ENCODE results near the gene CD160.
A peak's percentile ranks its signal among the peaks of the same experiment; 100 is the strongest.
"Not testable (repeated sequence)": the region's sequence is repeated elsewhere in the genome, so short reads cannot be mapped to it uniquely, and the experiment has no call there.

CD160 gene, protein sequence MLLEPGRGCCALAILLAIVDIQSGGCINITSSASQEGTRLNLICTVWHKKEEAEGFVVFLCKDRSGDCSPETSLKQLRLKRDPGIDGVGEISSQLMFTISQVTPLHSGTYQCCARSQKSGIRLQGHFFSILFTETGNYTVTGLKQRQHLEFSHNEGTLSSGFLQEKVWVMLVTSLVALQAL

DNA sequence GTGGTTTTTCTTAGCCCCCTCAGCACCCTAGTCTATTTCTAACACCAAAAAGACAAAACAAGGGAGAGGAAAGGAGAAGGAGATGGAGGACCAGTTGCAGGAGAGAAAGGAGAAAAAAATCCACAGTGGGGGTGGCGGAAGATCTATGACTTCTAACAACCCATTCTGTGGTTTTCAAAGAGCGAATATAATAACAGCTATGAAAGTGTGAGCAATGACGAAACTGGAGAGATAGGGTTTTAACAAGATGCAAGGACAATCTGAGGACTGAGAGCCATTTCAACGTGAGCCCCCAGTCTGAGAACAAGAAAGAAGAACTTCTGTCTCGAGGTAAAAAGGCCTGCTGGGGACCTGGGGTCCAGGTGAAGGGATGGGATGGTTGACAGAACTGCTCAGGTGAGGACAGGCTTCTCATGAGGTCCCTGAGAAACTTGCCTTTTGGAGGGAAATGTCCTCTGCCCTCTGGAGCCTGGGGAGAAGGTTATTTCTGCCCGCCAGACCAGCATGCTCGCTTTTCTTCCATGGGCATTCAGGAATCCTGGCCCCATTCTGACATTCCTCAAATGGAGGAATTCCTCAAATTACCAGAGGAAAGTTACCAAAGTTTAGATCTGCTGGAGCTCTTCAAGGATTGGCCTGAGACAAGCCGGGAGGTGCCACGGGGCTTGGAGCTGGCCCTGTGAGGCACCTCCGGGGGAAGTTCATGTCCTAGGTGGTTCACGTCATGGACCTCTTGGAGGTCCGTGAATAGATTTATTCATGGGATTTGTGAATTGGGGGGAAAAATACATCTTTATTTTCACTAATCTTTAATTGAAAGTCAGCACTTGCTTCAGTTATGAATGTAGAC lies at the start of gene CD160:
TSS of gene CD160 (plus strand) at position 270 of the 850 bp plus-strand sequence. CDS start 8,829 bp downstream, outside the sequence.
- peak in 1 of 2 donors; percentile 7 for DNase-seq

GRCh38 chr1:145670995-145671745 lies 48.1 kb upstream of the CD160 start:
- DNase-seq = not testable (repeated sequence)

DNA sequence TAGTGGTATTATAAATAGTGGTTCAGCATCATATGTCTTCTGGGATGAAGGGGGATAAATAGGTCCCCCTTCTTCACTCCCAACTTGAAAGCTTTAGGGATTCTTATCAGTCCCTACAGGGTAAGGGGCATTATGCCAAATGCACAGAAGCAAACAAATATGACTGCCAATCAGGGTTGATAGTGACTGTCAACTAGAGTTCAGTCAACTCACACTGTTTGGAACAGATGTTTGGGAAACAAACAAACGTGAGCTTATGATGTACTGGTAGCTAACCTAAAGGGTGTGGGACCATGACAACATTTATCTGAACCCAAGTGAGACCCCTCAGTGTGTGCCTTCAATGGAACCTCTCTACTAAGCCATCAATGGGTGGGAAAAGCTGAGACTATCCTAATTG lies 46.1 kb upstream of the CD160 start:
- DNase-seq = not testable (repeated sequence)

DNA sequence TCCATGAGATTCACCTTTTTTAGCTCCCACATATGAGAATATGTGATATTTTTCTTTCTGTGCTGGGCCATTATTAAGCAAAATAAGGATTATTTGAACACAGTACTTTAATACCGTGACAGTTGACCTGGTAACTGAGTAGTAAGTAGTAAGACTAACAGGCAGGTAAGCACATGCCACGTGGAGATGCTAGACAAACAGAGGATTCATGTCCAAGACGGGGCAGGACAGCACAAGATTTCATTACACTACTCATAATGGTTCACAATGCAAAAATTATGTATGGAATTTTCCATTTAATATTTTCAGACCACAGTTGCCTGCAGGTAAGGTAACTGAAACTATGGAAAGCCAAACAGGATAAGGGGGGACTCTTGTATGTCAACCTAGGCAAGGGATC lies 34.4 kb upstream of the CD160 start:
- not testable (repeated sequence) for DNase-seq

DNA sequence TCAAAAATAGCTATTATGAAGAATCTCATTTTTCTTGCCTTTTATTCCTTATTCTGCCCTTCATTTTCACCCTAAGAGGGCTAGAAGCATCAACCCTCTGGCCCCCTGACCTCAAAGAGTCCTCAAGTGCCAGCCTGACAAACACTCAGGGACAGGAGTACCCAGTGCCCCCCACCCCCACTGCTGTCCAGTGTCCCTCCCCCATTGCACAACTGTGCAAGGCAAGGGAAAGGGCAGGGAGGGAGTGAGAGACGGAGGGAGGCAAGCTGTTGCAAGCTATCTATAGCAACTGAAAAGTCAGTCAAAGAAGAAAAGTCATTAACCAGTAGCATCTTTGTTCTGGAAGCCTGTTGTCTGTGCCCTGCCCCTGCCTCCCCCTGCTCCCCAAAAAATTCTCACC lies 33.2 kb upstream of the CD160 start:
- not testable (repeated sequence) for DNase-seq

GRCh38 chr1:145688328-145688727 lies 31.0 kb upstream of the CD160 start:
- DNase-seq = no peak

DNA sequence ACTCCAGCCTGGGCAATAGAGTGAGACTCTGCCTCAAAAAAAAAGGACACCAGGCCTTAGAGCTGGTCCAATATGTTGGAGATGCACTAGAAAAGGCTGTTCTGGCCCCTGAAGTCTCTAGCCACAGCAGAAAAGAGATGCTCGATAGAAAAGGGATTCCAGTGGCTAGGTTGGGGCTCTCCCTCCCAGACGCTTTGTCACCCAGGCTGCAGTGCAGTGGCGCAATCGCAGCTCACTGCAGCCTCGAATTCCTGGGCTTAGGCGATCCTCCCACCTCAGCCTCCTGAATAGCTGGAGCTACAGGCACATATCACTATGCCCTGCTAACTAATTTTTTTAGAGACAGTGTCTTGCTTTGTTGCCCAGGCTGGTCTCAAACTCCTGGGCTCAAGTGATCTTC lies 30.4 kb upstream of the CD160 start:
- DNase-seq = no peak

- no peak for DNase-seq
Observed at GRCh38 chr1:145689922-145690321, 29.4 kb upstream of the CD160 start.

GRCh38 chr1:145690587-145691558 lies 28.4 kb upstream of the CD160 start:
- DNase-seq = peak; percentile 11 to 27

GRCh38 chr1:145692785-145693443 lies 26.4 kb upstream of the CD160 start:
- DNase-seq = no peak

- DNase-seq = no peak
Observed at GRCh38 chr1:145695821-145696629, 23.3 kb upstream of the CD160 start.

DNA sequence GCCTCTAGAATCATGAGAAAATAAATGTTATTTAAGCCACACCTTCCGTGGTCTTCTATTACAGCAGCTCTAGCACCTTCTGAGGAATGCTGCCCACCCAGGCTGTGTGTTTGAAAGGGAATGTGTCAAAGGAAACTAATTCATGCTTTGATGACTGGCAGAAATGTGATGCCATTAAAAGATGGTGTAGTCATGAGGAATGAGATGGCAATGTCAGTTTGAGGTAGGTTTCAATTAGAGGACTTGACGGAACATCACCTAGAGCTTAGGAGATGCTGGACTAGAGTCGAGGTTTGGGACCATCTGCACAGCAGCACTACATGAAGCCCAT lies 22.7 kb upstream of the CD160 start:
- no peak for DNase-seq

GRCh38 chr1:145701306-145701862 lies 17.9 kb upstream of the CD160 start:
- no peak for DNase-seq

GRCh38 chr1:145702052-145702451 lies 17.2 kb upstream of the CD160 start:
- DNase-seq = no peak

GRCh38 chr1:145702826-145703225 lies 16.5 kb upstream of the CD160 start:
- no peak for DNase-seq

- no peak for DNase-seq
Observed at GRCh38 chr1:145705622-145706021, 13.7 kb upstream of the CD160 start.

GRCh38 chr1:145706086-145706664 lies 13.1 kb upstream of the CD160 start:
- no peak for DNase-seq

DNA sequence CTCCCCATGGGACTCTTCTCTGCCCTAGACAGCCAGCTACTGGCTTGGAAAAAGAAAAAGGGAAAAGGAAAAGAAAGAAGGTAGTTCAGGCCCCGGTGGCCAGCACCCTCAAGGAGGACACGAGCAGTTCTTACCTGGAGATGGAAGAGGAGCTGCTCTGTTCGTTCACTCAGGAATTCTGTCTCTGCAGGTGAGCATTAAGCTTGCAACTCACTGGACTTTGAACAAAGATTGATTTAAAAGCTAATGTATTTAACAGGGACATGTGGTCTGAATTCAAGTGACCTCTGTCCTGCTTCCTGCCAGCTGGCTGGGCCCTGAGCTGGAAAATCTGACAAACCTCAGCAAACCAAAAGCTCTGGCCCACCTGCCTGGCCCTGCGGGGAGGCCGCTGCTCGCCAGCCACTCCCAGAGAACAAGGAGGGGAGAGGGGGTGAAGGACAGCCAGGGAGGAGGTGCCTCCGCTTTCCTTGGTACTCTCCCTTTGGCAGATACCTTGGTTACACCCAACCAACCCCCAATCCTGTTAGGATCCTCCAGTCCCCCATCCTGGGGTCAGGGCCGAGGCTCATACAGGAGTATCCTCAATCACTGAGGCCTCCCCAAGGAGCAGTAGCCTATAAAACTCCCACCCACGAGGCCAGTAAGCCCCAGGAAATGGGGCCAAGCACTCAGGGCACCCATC lies 12.0 kb upstream of the CD160 start, which contains the start of gene PDZK1:
TSS of gene PDZK1 (minus strand) at position 186 of the 685 bp plus-strand sequence. CDS start 19,347 bp downstream, outside the sequence.
- DNase-seq = no peak

DNA sequence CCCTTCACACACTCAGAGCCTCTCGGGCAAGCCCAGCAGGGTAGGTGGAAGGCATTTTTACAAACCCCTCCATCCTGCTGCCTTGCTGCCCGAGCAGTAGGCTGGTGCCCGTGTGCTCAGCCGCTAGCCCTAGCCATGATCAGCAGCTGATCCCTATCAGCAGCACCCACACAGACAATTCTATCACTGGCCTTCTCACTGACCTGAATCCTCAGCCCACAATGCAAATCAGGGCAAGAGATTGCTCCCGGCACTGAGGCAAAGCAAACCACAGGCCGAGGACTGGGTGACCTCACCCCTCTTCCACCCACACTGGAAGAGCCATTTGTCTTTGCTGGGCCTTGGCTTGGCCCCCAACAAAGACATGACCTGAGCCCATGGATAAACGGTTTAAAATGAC lies 11.2 kb upstream of the CD160 start:
- no peak for DNase-seq
